Measurements from ENCODE around the gene GHR. TPM values are rescaled to one million over a fixed set of nuclear protein-coding genes. Genes with fewer than 3 reads are reported as not detected.

The GHR gene
- polyA plus RNA-seq, 1 donor from 2014 or later, result 0.31 TPM

DNA sequence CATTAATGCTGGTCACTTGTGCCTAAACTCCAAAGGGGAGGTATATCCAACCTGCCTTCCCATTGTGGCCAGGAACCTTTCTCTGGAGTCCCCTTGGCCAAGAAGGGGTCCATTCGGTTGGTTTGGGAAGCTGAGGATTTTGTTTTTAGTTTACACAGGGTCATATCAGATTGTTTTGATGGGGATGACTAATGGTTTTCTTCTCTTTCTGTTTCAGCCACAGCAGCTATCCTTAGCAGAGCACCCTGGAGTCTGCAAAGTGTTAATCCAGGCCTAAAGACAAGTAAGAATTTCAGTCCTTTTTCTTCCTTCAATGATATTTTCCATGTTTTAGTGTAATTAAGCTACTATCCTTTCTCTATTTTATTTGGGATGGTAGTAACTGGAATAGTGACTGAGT, 205.6 kb downstream of the GHR start:
- Histone ChIP-seq H3K27ac (ENCODE audit: low read length) (no peak overlapping the region), H3K36me3 (ENCODE audit: insufficient read depth, low read length) (no peaks in the 10 kb centered on the region), H3F3A (ENCODE audit: insufficient read depth, low read length, poor library complexity, severe bottlenecking) (no peaks in the 10 kb centered on the region), H3K4me3 (ENCODE audit: low read length) (no peak overlapping the region), H2AFZ (ENCODE audit: low read depth, low read length) (no peak overlapping the region), H4K20me1 (ENCODE audit: insufficient read depth) (no peaks in the 10 kb centered on the region), H3K27me3 (ENCODE audit: insufficient read depth, low read depth, low read length) (no peaks in the 10 kb centered on the region), H3K4me2 (ENCODE audit: low read length) (no peak overlapping the region), H3K9me3 (ENCODE audit: low read length) (no peaks in the 10 kb centered on the region), H3K9ac (ENCODE audit: low read length) (no peak overlapping the region), H3K79me2 (replicated peaks; ENCODE audit: insufficient read depth, low read length) (no peaks in the 10 kb centered on the region), H3K9me2 (ENCODE audit: insufficient read depth, low read length) (no peaks in the 10 kb centered on the region)
- TF ChIP-seq, protein P1, sequence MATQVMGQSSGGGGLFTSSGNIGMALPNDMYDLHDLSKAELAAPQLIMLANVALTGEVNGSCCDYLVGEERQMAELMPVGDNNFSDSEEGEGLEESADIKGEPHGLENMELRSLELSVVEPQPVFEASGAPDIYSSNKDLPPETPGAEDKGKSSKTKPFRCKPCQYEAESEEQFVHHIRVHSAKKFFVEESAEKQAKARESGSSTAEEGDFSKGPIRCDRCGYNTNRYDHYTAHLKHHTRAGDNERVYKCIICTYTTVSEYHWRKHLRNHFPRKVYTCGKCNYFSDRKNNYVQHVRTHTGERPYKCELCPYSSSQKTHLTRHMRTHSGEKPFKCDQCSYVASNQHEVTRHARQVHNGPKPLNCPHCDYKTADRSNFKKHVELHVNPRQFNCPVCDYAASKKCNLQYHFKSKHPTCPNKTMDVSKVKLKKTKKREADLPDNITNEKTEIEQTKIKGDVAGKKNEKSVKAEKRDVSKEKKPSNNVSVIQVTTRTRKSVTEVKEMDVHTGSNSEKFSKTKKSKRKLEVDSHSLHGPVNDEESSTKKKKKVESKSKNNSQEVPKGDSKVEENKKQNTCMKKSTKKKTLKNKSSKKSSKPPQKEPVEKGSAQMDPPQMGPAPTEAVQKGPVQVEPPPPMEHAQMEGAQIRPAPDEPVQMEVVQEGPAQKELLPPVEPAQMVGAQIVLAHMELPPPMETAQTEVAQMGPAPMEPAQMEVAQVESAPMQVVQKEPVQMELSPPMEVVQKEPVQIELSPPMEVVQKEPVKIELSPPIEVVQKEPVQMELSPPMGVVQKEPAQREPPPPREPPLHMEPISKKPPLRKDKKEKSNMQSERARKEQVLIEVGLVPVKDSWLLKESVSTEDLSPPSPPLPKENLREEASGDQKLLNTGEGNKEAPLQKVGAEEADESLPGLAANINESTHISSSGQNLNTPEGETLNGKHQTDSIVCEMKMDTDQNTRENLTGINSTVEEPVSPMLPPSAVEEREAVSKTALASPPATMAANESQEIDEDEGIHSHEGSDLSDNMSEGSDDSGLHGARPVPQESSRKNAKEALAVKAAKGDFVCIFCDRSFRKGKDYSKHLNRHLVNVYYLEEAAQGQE (IDR thresholded peaks at IDR 0.05; ENCODE audit: borderline replicate concordance), result no peak
- no peak for TF ChIP-seq POLR2AphosphoS5 (IDR thresholded peaks at IDR 0.05)
- TF ChIP-seq, protein P2, sequence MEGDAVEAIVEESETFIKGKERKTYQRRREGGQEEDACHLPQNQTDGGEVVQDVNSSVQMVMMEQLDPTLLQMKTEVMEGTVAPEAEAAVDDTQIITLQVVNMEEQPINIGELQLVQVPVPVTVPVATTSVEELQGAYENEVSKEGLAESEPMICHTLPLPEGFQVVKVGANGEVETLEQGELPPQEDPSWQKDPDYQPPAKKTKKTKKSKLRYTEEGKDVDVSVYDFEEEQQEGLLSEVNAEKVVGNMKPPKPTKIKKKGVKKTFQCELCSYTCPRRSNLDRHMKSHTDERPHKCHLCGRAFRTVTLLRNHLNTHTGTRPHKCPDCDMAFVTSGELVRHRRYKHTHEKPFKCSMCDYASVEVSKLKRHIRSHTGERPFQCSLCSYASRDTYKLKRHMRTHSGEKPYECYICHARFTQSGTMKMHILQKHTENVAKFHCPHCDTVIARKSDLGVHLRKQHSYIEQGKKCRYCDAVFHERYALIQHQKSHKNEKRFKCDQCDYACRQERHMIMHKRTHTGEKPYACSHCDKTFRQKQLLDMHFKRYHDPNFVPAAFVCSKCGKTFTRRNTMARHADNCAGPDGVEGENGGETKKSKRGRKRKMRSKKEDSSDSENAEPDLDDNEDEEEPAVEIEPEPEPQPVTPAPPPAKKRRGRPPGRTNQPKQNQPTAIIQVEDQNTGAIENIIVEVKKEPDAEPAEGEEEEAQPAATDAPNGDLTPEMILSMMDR (IDR thresholded peaks at IDR 0.05; ENCODE audit: poor library complexity, severe bottlenecking), result no peak
- TF ChIP-seq SMC3 (conservative IDR thresholded peaks at IDR 0.05; ENCODE audit: poor library complexity), result no peak
- no peak for TF ChIP-seq RAD21 (conservative IDR thresholded peaks at IDR 0.05)
- no peak for TF ChIP-seq MXI1 (conservative IDR thresholded peaks at IDR 0.05; ENCODE audit: poor library complexity, severe bottlenecking)
- TF ChIP-seq EP300 (conservative IDR thresholded peaks at IDR 0.05; ENCODE audit: poor library complexity, severe bottlenecking), result no peak
- TF ChIP-seq TAF1 (IDR thresholded peaks at IDR 0.05; ENCODE audit: low read depth), result no peak
- no peak for TF ChIP-seq EZH2 (IDR thresholded peaks at IDR 0.05; ENCODE audit: borderline replicate concordance, insufficient read depth, low read length, poor library complexity, severe bottlenecking)

DNA sequence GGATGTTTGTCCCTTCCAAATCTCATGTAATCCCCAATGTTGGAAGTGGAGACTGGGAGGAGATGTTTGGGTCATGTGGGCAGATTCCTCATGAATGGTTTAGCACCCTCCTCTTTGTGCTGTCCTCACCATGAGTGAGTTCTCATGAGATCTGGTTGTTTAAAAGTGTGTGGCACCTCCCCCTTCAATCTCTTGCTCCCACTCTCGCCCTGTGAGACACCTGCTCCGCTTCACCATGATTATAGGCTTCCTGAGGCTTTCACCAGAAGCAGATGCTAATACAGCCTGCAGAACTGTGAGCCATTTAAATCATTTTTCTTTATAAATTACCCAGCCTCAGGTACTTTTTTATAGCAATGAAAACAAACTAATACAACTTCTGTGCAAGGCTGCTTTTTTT, 206.0 kb downstream of the GHR start:
- Histone ChIP-seq H2AFZ (ENCODE audit: low read depth, low read length) (no peak overlapping the region), H3K27me3 (ENCODE audit: insufficient read depth, low read depth, low read length) (no peaks in the 10 kb centered on the region), H4K20me1 (ENCODE audit: insufficient read depth) (no peaks in the 10 kb centered on the region), H3K4me2 (ENCODE audit: low read length) (no peak overlapping the region), H3K9me3 (ENCODE audit: low read length) (no peaks in the 10 kb centered on the region), H3K9ac (ENCODE audit: low read length) (no peak overlapping the region), H3K79me2 (replicated peaks; ENCODE audit: insufficient read depth, low read length) (no peaks in the 10 kb centered on the region), H3K36me3 (ENCODE audit: insufficient read depth, low read length) (no peaks in the 10 kb centered on the region), H3K4me3 (ENCODE audit: low read length) (no peak overlapping the region), H3K27ac (ENCODE audit: low read length) (no peak overlapping the region), H3K9me2 (ENCODE audit: insufficient read depth, low read length) (no peaks in the 10 kb centered on the region), H3F3A (ENCODE audit: insufficient read depth, low read length, poor library complexity, severe bottlenecking) (no peaks in the 10 kb centered on the region)
- TF ChIP-seq RAD21 (conservative IDR thresholded peaks at IDR 0.05) (no peak), SMC3 (conservative IDR thresholded peaks at IDR 0.05; ENCODE audit: poor library complexity) (no peak), EZH2 (IDR thresholded peaks at IDR 0.05; ENCODE audit: borderline replicate concordance, insufficient read depth, low read length, poor library complexity, severe bottlenecking) (no peak), EP300 (conservative IDR thresholded peaks at IDR 0.05; ENCODE audit: poor library complexity, severe bottlenecking) (no peak), MXI1 (conservative IDR thresholded peaks at IDR 0.05; ENCODE audit: poor library complexity, severe bottlenecking) (no peak), POLR2AphosphoS5 (IDR thresholded peaks at IDR 0.05) (no peak), TAF1 (IDR thresholded peaks at IDR 0.05; ENCODE audit: low read depth) (no peak)
- TF ChIP-seq, protein P2 (IDR thresholded peaks at IDR 0.05; ENCODE audit: poor library complexity, severe bottlenecking), result no peak
- TF ChIP-seq, protein P1 (IDR thresholded peaks at IDR 0.05; ENCODE audit: borderline replicate concordance), result no peak

Data from neural cell (in vitro differentiated cells).